HG03108 (cell line): ENCODE results near the gene DNAJC18.
"Not testable (repeated sequence)": the region's sequence is repeated elsewhere in the genome, so short reads cannot be mapped to it uniquely, and the experiment has no call there.

ENCODE experiments used
- ATAC-seq: cut with Tn5 transposase; IDR thresholded peaks from one replicate; pipeline ENCODE4 v1.9.1; 2021; ENCODE audit warnings: moderate library complexity; ENCODE audit not compliant: unreplicated experiment

DNAJC18 gene

GRCh38 chr5:139461698-139462097 lies 22.4 kb upstream of the DNAJC18 start:
- ATAC-seq: no peak

- no peak for ATAC-seq
These were observed 21.9 kb upstream of the DNAJC18 start for GRCh38 chr5:139461176-139461575.

- no peak for ATAC-seq
These were observed 21.1 kb upstream of the DNAJC18 start for GRCh38 chr5:139460455-139460854.

GRCh38 chr5:139459451-139459934 lies 20.2 kb upstream of the DNAJC18 start:
- ATAC-seq: peak; percentile 30

- ATAC-seq: peak; percentile 60
These were observed 19.5 kb upstream of the DNAJC18 start for GRCh38 chr5:139458580-139459407.

- no peak for ATAC-seq
These were observed 18.5 kb upstream of the DNAJC18 start for GRCh38 chr5:139457653-139458306.

- no peak for ATAC-seq
These were observed 17.9 kb upstream of the DNAJC18 start for GRCh38 chr5:139457241-139457640.

- ATAC-seq: no peak
These were observed 17.5 kb upstream of the DNAJC18 start for GRCh38 chr5:139456776-139457175.

- no peak for ATAC-seq
These were observed 15.4 kb upstream of the DNAJC18 start for GRCh38 chr5:139454568-139455290.

GRCh38 chr5:139453683-139454567 lies 14.6 kb upstream of the DNAJC18 start:
- no peak for ATAC-seq

- ATAC-seq: no peak
These were observed 12.7 kb upstream of the DNAJC18 start for GRCh38 chr5:139451878-139452660.

GRCh38 chr5:139451176-139451575 lies 11.9 kb upstream of the DNAJC18 start:
- no peak for ATAC-seq

- no peak for ATAC-seq
These were observed 7.8 kb upstream of the DNAJC18 start for GRCh38 chr5:139446956-139447779.

- ATAC-seq: no peak
These were observed 6.2 kb upstream of the DNAJC18 start for GRCh38 chr5:139445325-139446170.

- ATAC-seq: no peak
These were observed 4.6 kb upstream of the DNAJC18 start for GRCh38 chr5:139443831-139444453.

- not testable (repeated sequence) for ATAC-seq
These were observed 1.1 kb upstream of the DNAJC18 start for GRCh38 chr5:139440416-139440815.

GRCh38 chr5:139438707-139439012 lies 665 bp downstream of the DNAJC18 start:
- no peak for ATAC-seq

GRCh38 chr5:139435676-139436075 lies 3.6 kb downstream of the DNAJC18 start:
- no peak for ATAC-seq
